Epidermal melanocyte (primary cell): Measurements from ENCODE around the gene TRAF3IP1.
"Not testable (repeated sequence)": the region's sequence is repeated elsewhere in the genome, so short reads cannot be mapped to it uniquely, and the experiment has no call there.

Experiments
- DNase-seq: peaks from one replicate; pipeline ENCODE4 v3.0.0; 2011; ENCODE audit warnings: low spot score; ENCODE audit not compliant: insufficient read length

TRAF3IP1 gene

DNA sequence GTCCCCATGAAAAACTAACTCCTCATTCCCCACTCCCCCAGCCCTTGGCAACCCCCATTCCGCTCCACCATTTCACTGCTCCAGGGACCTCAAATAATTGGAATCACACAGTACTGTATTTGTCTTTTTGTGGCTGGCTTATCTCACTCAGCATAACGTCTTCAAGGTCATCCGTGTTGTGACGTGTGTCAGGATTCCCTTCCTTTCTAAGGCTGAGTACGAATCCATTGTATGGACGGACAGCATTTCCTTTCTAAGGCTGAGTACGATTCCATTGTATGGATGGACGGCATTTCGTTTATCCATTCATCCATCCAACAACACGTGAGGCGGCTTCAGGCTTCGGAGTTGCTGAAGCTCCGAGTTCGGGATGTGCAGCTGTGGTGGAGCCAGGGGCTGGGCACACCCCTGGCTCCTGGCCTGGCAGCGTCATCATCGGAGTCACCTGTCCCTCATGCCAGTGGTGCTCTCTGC, 105.2 kb downstream of the TRAF3IP1 start:
- no peak for DNase-seq

DNA sequence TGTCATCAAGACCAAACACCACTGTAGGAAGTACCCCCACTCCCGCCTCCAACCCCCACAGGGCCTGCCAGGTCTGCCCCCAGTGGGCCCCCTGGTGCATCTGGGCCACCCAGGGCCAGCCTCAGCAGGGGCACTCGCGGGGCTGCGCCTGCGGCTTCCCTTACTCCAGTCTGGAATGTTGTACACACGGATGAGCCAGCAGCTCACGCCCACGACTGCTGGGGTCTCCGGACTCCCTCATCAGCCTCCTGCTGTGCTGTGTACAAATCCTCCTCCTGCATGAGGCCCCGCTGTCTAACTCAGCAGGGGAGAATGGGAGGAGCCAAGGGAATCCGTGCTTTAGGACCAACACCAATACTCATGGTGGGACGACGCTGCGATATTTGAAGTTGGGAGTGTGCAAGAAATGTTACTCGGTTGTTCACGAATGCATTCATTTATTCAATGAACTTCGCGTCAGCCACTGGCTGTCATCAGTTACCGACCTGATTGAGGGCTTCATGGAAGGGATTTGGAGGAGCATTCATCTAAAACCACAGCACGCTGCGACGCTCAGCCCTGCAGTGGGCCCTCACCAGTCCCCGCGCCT, 105.8 kb downstream of the TRAF3IP1 start:
- peak; percentile 46 for DNase-seq

DNA sequence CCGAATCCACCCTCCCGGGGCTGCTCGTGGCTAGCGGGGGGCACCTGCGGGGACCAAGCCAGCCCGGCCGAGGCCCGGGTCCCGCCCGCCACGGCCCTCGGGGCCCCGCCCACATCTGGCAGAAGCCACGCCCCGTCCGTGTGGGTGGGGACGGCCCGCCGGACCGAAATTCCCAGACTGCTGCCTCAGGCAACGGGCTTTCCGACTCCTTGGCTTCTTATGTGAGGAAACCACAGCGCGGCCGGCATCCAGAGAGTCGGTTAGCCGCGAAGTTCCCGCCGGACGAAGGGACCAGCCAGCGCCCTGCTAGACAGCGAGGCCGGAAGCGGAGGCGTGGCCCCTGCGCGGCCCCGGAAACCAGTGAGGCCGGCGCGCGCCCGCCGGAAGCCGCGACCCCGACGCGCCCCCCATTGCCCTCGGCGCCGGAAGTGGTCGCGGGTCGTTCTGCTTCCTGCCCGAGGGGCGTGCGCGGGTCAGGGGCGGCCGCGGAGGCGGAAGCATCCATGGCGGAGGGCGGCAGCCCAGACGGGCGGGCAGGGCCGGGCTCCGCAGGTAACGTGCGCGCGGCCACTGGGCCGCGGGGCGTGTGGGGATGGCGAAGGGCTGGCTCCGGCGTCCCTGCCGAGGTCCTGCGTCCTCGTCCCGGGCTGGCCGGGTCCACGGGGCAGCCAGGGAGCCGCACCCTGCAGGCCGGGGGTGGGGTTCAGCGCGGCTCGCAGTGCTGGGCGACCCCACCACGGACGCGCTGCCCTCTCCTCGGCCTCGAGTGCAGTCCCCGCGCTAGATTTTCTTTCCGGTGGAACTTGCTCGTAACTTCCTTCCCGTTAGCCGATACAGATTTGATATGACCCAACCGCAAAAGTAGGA, 106.5 kb downstream of the TRAF3IP1 start, which contains the start of gene ASB1:
Gene ASB1, plus strand, starts transcription at position 360 of the 867 bp plus-strand sequence. Its CDS starts 144 bp downstream, at position 504.
- peak; percentile 55 for DNase-seq

DNA sequence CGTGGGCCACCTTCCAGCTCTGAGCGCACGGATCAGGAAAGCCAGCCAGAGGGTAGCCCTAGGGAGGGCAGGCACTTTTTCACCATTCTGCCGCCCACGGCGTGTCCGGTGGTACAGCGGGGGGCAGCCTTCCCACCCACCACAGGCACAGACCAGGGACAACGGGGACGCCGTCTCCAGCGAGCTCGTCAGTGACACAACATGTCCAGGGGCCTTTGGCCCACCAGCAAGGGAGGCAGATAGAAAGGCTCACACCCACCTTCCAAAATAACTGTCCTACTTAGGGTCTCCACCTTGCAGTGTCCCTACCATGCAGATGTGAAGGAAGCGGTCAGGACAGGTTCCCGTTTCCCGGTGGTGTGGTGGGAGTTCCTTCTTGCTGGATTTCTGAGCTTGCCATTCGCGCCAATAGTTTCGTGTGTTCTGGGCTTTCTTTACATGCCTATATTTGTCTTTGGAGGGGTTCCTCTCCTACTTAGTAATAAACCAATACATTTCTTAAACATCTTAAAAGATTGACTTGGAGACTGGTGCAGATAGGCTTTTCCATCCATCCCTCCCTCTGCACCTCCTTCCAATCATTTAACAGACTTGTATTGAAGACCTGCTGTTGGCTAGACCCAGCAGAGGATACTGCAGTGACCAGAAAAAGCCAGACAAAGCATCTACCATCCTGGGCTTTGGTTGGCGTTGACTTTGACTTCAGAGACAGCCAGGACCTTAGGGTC, 107.3 kb downstream of the TRAF3IP1 start:
- no peak for DNase-seq

DNA sequence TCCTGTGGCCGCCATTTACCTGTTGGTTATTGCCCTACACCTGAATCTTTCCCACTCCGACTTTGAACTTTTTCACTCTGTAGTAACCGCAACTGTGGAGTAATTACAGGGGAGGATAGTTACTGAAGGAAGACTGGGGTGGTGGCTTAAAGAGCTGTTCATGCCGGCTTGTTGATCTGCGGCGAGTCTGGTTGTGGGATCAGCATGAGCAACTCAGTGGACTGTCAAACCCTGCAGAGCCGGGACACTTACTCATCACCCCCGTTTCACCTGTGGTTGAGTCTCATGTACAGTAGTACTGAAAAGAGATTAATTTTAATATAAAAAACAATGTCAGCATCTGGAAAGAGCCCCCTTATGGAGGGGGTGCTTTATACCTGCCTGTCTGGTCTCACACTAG, 108.5 kb downstream of the TRAF3IP1 start:
- DNase-seq, result no peak

DNA sequence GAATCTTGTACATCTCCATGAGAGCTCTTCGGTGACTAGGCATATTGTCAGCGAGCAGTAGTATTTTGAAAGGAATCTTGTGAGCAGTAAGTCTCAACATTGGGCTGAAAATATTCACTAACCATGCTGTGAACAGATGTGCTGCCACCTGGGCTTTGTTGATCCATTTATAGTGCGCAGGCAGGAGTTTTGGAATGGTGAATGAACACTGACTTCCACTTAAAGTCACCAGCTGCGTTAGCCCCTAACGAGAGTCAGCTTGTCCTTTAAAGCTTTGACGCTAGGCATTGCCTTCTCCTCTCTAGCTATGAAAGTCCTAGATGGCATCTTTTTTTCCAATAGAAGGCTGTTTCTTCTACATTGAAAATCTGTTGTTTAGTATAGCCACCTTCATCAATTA, 110.5 kb downstream of the TRAF3IP1 start:
- no peak for DNase-seq

DNA sequence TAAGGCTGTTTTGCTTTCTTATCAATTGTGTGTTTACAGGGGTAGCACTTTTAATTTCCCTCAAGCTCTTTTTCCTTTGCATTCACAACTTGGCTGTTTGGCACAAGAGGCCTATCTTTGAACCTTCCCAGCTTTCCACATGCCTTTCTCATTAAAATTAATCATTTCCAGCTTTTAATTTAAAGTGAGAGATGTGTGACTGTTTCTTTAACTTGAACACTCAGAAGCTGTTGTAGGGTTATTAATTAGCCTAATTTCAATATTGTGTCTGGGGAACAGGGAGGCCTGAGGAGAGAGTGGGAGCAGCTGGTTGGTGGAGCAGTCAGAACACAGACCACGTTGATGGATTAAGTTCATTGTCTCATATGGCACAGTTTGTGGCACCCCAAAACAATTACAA, 111.1 kb downstream of the TRAF3IP1 start:
- no peak for DNase-seq

DNA sequence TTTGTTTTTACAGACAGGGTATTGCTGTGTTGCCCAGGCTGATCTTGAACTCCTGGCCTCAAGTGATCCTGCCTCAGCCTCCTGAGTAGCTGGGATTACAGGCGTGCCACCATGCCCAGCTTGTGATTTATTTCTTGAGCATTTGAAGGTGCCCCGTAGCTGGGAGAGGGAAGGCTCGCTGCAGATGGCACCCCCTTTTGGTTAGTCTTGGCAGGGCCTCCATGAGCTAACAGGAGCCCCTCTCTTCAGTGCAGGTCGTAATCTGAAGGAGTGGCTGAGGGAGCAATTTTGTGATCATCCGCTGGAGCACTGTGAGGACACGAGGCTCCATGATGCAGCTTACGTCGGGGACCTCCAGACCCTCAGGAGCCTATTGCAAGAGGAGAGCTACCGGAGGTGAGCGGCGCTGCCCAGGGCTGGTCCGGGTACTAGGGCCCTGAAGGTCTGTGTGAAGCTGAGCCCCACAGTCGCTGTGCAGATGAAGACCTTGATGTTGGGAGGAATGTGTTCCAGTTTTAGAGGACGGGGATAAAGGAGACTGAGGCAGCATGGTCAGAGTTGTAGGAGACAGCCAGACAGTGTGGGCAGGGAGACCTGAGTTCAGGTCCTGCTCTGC, 113.1 kb downstream of the TRAF3IP1 start:
- no peak for DNase-seq

DNA sequence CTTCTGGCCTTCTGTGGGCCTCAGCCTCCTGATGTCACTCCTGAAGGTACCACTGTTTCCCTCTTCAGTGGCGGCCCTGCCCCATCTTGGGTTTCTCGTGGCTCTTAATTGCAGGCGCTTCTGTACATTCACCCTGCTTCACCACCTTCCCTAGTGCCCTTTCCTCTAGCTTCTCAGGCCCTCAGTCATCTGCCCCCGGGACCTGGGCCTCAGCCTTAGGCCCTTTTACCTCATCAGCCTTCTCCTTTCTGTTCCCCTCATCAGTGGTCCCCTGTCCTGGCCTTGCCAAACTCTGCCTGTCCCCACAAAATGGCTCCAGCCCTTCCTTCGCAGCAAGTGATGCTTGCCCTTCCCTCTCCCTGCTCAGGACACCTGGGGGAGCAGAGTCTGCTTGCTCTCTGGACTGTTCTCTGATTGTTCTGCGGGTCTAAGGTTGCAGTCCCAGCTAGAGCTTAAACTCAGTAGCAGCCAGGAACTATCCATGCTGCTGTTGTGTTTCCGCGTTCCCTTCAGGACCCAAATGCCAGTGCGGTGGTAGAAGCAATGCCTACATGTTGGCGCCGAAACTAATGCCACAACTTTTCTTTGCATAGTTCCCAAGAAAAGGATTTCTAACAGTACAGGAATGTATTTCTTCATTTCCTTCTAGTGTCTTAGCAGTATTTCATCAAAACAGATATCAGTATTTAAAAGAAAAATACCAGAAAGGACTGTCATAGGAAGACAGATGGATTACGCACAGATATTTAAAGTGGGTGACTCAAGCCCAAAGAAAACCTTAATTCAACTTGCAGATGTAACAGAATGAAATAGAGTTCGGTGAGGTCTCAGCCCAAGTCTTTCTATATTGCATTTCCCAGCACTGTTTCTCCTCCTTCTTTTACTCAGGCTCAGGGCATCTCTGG, 113.9 kb downstream of the TRAF3IP1 start:
- DNase-seq, result no peak

DNA sequence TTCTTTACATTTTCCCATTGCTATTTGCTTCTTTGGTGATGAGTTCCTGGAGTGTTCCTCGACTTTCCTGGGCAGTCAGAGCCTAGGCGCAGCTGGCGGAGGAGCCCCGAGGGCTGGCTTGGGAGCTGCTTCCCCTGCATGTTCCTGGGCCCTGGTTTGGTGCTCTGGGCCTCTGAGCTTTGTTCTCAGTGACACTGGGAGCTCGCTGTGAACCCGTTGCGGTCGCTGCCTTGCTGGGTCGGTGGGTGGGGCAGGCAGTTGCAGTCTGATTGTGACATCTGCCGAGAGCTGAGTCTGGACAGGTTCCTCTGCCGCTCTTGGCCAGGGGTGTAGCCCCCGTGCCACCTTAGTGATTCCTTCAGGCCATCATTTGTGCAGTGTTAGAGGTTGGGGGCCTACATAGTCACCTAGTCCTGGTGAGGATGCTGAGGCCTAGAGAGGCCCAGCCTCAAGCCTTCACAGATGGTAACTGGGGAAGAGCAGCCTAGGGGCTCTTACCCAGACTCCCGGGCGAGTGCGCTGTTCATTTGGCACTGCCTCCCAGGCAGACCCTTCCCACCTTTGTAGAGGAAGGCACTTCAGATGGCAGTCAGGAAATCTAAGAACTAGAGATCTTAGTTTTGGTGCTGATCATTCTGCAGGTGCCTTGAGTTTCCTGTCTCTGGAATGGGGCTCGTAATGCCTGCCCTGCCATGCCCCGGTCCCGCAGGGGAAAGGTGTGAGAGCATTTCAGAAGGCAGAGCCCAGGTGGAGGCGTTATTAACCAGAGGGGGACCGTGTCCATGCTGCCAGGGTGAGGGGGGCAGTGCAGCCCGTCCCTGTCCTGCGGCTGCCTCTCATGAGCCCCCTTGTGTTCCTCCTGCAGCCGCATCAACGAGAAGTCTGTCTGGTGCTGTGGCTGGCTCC, 114.8 kb downstream of the TRAF3IP1 start:
- no peak for DNase-seq

DNA sequence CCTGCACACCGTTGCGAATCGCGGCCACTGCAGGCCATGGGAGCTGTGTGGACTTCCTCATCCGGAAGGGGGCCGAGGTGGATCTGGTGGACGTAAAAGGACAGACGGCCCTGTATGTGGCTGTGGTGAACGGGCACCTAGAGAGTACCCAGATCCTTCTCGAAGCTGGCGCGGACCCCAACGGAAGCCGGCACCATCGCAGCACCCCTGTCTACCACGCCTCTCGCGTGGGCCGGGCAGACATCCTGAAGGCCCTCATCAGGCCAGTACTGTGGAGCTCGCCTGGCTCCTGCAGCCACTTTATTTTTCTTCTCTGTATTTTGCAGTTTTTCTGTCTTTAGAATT, 115.4 kb downstream of the TRAF3IP1 start:
- DNase-seq, result no peak

DNA sequence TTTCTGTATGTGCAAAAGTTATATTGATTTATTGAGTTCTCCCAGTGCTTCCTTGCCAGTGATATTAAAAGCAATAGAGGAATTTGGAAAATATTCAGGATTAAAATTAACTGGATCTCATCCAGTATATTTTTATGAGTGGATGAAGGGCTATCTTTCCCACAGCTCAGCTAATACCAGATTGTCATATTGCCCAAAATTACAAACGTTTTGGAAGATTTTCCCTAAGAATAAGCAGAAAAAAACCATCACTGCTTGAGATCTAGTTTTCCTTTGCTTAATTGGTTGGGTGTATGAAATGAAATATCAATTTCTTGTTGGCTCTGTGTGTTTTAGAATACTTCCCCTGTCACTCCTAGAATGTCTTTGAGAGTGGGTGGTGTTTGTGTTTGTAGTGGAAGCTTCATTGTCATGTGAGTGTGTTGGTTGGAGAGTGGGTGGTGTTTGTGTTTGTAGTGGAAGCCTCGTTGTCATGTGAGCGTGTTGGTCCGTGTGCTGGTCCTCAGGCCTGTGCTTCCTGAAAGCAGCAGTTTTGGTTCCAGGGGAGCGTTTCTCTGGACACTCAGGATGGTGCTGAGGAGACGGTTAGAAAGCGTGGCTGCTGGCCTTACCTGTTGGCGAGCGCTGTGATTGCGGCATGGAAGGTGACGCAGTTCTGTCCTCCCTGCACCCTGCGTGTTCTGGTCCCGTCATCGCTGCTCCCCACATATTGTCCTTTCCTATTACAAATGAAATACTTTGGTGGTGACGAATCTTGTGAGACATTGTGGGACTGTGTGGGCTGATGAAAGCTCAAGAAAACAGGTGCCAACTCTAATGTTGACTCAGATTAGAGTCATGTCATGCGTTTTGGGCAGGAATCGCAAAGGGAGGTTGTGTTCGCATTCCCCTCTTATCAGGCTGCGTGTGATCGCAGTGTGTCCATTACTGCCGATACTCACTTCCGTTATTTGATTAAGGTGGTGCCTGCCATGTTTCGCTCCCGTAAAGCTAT, 118.8 kb downstream of the TRAF3IP1 start:
- no peak for DNase-seq

DNA sequence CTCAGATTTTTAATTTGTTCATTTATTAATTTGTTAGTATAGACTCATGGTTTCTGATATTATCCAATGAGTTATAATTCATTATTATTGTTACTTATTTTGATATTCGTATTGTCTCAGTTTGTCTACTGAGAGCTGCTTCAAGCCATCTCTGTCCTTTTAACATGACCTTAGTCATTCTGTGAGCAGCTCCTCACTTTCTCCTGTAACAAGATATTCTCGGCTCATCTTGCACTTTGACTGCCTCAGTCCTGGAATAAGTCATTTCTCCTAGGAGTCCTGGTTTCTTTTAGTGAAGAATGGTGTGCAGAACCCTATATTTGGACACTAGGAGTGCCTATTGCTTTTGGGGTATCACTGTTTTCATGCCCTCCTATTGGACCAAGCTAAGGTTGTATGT, 119.6 kb downstream of the TRAF3IP1 start:
- no peak for DNase-seq

DNA sequence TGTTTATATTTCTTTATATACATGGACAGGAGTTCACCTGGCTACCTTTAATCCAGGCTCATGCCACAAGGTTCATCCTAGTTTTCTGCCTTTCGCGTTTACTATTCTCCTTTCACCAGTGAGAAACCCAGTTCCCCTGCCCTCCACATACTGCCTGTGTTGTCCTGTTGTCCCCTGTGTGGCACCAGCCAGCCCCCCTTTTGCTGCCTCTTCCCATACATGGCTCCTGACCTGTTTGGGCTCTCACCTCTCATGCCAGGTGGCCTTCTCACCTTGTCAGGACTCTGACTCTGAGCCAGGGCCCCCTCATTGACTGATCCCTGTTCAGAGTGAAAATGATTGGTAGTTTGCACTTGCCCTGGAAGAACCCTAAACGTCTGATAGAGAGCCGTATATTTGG, 120.0 kb downstream of the TRAF3IP1 start:
- no peak for DNase-seq

DNA sequence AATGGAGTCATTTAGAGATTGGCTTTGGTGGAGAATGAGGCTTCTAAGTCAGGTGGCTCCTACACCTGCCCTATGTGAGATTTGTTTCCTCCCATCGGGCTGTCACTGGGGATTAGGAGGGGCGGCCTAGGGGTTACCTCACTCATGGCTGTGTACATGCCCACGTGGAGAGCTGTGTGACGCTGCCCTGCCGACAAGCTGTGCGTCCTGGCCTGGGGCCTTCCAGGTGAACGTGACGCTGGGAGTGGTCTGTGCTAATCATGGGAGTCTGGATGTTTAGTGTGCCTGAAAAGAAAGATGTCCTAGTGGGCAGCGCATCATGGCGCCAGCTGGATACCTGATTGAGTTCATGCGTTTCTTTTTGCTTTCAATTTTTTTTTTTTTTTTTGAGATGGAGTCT, 120.4 kb downstream of the TRAF3IP1 start:
- no peak for DNase-seq

DNA sequence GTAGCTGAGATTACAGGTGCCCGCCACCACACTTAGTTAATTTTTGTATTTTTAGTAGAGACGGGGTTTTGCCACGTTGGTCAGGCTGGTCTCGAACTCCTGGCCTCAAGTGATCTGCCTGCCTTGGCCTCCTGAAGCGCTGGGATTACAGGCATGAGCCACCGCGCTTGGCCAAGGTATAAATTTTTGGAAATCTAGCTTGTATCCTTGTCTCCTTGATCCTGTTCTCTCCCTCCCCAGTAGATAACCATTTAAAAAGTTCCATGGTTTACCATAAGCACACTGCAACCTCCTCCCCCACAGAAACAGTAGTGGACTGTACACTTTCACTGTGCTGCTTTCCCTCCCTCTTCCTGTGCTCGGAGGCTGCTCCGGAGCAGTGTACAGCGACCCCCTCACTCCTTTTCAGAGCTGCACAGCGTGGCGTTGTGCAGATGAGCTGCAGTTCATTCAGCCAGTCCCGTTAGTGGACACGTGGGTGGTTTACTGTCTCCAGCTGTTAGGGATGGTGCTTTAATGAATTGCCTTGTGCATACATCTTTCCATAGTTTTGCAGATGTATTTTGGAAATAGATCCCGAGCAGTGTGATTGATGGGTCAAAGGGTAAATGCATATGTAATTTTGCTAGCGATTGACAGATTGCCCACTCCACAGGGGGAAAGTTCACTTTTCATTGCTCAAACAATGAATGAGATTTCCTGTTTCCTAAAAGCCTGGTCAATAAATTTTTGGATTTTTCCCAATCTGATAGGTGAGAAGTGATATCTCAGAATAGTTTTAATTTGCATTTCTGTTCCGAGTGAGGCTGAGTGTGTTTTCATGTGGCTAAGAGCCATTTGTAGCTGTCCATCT, 121.2 kb downstream of the TRAF3IP1 start:
- DNase-seq, result no peak

DNA sequence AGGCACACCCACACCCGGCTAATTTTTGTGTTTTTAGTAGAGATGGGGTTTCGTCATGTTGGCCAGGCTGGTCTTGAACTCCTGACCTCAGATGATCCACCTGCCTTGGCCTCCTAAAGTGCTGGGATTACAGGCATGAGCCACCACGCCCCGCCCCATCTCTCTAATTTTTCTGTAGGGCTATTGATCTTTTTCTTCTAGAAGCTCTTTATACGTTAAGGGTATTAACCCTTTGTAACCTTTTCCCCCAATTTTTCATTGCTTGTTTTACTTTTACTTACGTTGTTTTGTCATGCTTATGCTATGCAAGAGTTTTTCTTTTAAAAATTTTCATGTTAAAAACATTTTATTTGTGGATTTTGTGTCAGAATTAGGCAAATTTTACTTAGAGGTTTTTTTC, 121.9 kb downstream of the TRAF3IP1 start:
- not testable (repeated sequence) for DNase-seq

DNA sequence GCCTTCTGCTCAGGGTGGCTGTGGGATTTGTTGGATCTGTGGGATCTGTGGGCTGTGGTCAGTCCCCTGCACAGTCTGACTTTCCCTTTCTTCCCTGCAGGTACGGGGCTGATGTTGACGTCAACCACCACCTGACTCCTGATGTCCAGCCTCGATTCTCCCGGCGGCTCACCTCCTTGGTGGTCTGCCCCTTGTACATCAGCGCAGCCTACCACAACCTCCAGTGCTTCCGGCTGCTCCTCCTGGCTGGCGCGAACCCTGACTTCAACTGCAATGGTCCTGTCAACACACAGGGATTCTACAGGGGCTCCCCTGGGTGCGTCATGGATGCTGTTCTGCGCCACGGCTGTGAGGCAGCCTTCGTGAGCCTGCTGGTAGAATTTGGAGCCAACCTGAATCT, 123.9 kb downstream of the TRAF3IP1 start:
- no peak for DNase-seq
